ENCODE data around the gene CYP2E1. TPM values are rescaled to one million over a fixed set of nuclear protein-coding genes. Genes with fewer than 3 reads are reported as not detected.

Gene CYP2E1
- total RNA-seq, 2 experiments from 2014 or later, result 0.43 to 0.87 TPM

- intact Hi-C loops (cut with micrococcal nuclease), result no loop called here
Observed at GRCh38 chr10:133528845-133529575, 1.8 kb downstream of the CYP2E1 start.

GRCh38 chr10:133529576-133529946 is 2.4 kb downstream of the CYP2E1 start:
- TF ChIP-seq CTCF (IDR thresholded peaks at IDR 0.05), result no peak
- ChIA-PET CTCF (interaction anchor here (0.7 to 1.1 kb wide), 3 partner anchors 9 to 200 kb away, joined by 3 read pairs; no protein-coding TSS in a partner anchor), POLR2A (no interaction called here)
- DNase-seq (no peak), ATAC-seq (no peak)
- intact Hi-C loops (cut with micrococcal nuclease), result no loop called here
- Mint-ChIP-seq H3K9me3 (no peaks in the 10 kb centered on the region), H3K27ac (no peak overlapping the region), H3K4me1 (ENCODE audit: low read depth) (peaks cover 10% of the 10 kb centered on the region), H3K4me3 (peak overlapping the region; percentile 52), H3K36me3 (ENCODE audit: low read depth) (no peaks in the 10 kb centered on the region), H3K27me3 (peaks cover 40% of the 10 kb centered on the region)

More at GRCh38 chr10:133528845-133529575, 1.8 kb downstream of the CYP2E1 start:
- no peaks in the 10 kb centered on the region for H3K9me3 Mint-ChIP-seq
- POLR2A ChIA-PET, result no interaction called here
- DNase-seq (no peak), ATAC-seq (peak; percentile 37)
- no peaks in the 10 kb centered on the region for H3K36me3 Mint-ChIP-seq (ENCODE audit: low read depth)
- H3K4me3 Mint-ChIP-seq, result peak overlapping the region; percentile 52
- peaks cover 40% of the 10 kb centered on the region for H3K27me3 Mint-ChIP-seq
- CTCF ChIA-PET, result interaction anchor here (0.7 to 1.1 kb wide), 3 partner anchors 8 to 199 kb away, joined by 3 read pairs; no protein-coding TSS in a partner anchor
- H3K27ac Mint-ChIP-seq, result no peak overlapping the region
- H3K4me1 Mint-ChIP-seq (ENCODE audit: low read depth), result peaks cover 10% of the 10 kb centered on the region
- TF ChIP-seq CTCF (IDR thresholded peaks at IDR 0.05), result no peak

- ATAC-seq, result no peak
- TF ChIP-seq CTCF (IDR thresholded peaks at IDR 0.05), result no peak
- CTCF ChIA-PET, result interaction anchor here (1.2 kb wide), 1 partner anchor 93 kb away, joined by 3 read pairs; no protein-coding TSS in a partner anchor
- intact Hi-C loops (cut with micrococcal nuclease), result no loop called here
- no peak for DNase-seq
- POLR2A ChIA-PET, result no interaction called here
- H3K36me3 Mint-ChIP-seq (ENCODE audit: low read depth), result no peaks in the 10 kb centered on the region
- no peak overlapping the region for H3K4me3 Mint-ChIP-seq
- no peaks in the 10 kb centered on the region for H3K9me3 Mint-ChIP-seq
- no peak overlapping the region for H3K27ac Mint-ChIP-seq
- peaks cover 40% of the 10 kb centered on the region for H3K27me3 Mint-ChIP-seq
- H3K4me1 Mint-ChIP-seq (ENCODE audit: low read depth), result peaks cover 10% of the 10 kb centered on the region
Observed at GRCh38 chr10:133530506-133530905, 3.3 kb downstream of the CYP2E1 start.

GRCh38 chr10:133532871-133533270 is 5.7 kb downstream of the CYP2E1 start:
- Mint-ChIP-seq H3K4me3 (no peak overlapping the region), H3K36me3 (ENCODE audit: low read depth) (no peaks in the 10 kb centered on the region), H3K27me3 (peaks cover 28% of the 10 kb centered on the region), H3K9me3 (no peaks in the 10 kb centered on the region), H3K4me1 (ENCODE audit: low read depth) (peaks cover 13% of the 10 kb centered on the region), H3K27ac (no peak overlapping the region)
- ATAC-seq, result no peak
- POLR2A ChIA-PET, result no interaction called here
- TF ChIP-seq CTCF (IDR thresholded peaks at IDR 0.05), result no peak
- intact Hi-C loops (cut with micrococcal nuclease), result no loop called here
- CTCF ChIA-PET, result no interaction called here
- no peak for DNase-seq

GRCh38 chr10:133534417-133534816 is 7.3 kb downstream of the CYP2E1 start:
- Mint-ChIP-seq H3K27me3 (peaks cover 17% of the 10 kb centered on the region), H3K4me3 (no peak overlapping the region), H3K27ac (no peak overlapping the region), H3K9me3 (no peaks in the 10 kb centered on the region), H3K36me3 (ENCODE audit: low read depth) (no peaks in the 10 kb centered on the region), H3K4me1 (ENCODE audit: low read depth) (peaks cover 8% of the 10 kb centered on the region)
- ATAC-seq (no peak), DNase-seq (no peak)
- ChIA-PET POLR2A (no interaction called here), CTCF (no interaction called here)
- TF ChIP-seq CTCF (IDR thresholded peaks at IDR 0.05), result no peak
- intact Hi-C loops (cut with micrococcal nuclease), result no loop called here

Measured in activated CD8-positive, alpha-beta T cell treated with anti-CD3 and anti-CD28 coated beads for 36 hours (primary cell).